Suppressor macrophage treated with lipopolysaccharide for 1 hour (primary cell): ENCODE results near the gene PBX3.

Experiments
- DNase-seq, 3 donors: peaks; one replicate each; pipeline ENCODE4 v3.0.0-alpha.2; 2020 to 2022

The PBX3 gene

GRCh38 chr9:125953314-125954019, 206.3 kb downstream of the PBX3 start:
- no peak for DNase-seq

- DNase-seq: no peak
Measured at GRCh38 chr9:125956102-125956501, 208.9 kb downstream of the PBX3 start.

GRCh38 chr9:125959315-125959714, 212.1 kb downstream of the PBX3 start:
- no peak for DNase-seq

GRCh38 chr9:125959951-125960619, 212.9 kb downstream of the PBX3 start:
- no peak for DNase-seq

DNA sequence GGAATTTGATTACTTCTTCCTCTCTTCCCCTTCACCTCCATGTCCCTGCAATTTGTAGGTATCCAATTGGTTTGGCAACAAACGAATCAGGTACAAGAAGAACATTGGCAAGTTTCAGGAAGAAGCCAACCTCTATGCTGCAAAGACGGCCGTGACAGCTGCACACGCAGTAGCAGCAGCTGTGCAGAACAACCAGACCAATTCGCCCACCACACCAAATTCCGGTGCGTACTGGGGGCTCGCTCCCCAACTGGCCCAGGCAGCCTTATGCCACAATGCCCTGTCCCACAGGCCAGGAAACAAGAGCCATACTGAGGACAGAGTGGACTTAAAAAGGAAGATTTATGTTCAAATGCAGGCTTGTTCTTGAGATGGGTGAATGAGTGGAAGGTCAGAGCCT, 213.5 kb downstream of the PBX3 start:
- no peak for DNase-seq

- DNase-seq: peak; percentile 42 to 49 (median 46)
Measured at GRCh38 chr9:125961072-125961471, 213.9 kb downstream of the PBX3 start.

DNA sequence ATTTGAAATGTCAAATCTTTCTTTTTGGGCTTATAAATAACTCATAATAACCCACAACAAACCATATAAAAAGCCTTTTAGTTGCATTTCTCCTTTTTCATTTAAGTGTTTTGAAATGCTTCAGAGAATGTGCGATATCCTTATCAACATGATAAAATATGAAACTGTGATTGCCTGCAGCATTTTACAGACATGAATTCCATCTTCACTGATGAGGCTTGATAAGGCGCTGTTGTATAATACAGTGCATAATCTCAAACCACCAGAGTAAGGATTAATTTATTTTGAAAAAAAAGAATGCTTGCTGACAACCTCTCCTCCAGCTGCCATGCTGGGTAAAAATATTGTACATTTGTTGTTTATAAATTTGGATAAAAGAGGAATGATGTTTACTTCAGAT, 216.8 kb downstream of the PBX3 start:
- DNase-seq: no peak

GRCh38 chr9:125964702-125965225, 217.6 kb downstream of the PBX3 start:
- no peak for DNase-seq

- DNase-seq: no peak
Measured at GRCh38 chr9:125965477-125965876, 218.3 kb downstream of the PBX3 start.

DNA sequence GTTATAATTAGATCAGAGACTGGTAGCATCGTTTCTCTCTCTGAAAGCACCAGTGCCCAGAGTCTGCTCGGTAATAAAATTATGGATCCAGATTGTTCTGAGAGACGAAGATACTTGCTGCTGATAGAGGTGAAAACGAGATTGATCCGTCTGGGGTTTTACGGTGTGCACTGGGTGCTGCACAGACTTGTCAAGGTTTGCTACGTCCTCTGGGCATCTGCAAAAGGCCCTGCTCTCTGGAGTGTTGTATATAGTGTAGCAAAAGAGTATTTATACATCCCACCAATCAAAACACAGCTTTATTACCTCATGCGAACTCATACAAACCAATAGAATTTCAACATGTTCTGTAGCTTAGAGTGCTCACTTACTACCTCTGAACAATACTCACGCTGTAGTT, 219.3 kb downstream of the PBX3 start:
- no peak for DNase-seq

DNA sequence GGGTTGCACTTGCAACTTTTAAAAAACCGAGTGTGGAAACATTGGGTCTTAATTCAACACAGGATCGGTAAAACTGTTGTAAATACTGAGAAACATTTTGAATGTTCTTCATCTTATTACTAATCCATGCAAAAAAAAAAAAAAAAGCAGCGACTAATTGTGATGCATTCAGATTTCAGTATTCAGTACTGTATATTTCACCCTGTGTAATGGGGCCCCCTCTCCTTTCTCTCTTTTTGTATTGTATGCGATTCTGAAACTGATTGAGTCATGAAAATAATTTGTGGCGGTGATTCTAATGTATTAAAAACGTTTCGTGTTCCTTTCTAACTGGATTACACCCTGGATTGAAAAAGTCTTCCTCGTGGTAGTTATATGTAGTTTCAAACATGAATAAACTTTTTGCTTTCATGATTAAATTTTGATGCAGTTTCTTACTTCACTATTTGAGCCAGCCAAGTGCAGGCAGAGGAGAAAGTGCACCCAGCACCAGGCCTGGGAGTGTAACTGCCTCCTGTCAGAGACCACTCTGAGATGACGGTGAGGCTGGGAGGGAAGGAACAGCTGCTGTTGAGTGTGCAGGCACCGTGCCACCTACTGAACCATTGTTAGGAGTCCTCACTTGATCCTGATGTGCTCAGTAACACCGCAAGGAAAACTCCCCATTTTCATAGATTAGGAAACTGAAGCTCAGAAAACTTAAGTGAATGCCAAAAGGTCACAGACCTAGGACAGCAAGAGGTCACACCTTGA, 220.0 kb downstream of the PBX3 start:
- no peak for DNase-seq

GRCh38 chr9:125968714-125969374, 221.7 kb downstream of the PBX3 start:
- no peak for DNase-seq

GRCh38 chr9:125969462-125969861, 222.3 kb downstream of the PBX3 start:
- no peak for DNase-seq

- no peak for DNase-seq
Measured at GRCh38 chr9:125969868-125970267, 222.7 kb downstream of the PBX3 start.

DNA sequence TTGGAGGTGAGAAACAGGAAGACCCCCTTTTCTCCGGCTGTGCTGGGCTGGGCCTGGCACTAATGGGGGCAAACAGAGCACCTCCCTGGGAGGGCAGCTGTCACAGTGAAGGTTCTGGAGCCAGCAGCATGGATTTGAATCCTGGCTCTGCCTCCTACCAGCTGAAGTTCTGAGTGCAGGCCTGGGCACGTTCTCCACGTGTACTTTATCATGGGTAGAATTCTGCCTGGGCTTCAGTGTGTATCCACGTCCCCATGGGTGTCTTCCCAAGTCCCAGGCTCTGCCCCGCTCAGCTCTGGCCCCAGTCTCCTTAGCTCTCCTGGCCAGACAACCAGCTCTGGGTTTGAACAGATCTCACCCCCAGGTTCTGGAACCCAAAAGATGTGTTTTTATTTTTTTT, 223.2 kb downstream of the PBX3 start:
- DNase-seq: no peak

DNA sequence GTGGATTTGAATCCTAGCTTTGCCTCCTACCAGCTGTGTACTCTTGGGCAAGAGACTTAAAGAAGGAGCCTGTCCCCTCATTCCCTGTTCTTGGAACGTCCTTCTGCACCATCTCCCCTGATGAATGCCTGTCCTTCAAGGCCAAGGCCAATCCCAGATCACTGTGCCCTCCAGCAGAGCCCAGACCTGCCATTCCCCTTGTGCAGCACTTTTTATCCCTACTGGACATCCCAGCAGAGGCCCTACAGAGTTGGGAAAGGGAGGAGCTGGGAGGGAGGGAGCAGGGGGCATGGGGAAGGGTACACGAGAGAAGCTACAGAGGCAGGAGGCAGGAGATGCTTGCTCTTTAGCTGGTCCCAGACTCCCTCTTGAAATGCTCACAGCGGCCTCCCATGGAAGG, 223.9 kb downstream of the PBX3 start:
- no peak for DNase-seq

- DNase-seq: no peak
Measured at GRCh38 chr9:125972012-125972729, 225.0 kb downstream of the PBX3 start.

DNA sequence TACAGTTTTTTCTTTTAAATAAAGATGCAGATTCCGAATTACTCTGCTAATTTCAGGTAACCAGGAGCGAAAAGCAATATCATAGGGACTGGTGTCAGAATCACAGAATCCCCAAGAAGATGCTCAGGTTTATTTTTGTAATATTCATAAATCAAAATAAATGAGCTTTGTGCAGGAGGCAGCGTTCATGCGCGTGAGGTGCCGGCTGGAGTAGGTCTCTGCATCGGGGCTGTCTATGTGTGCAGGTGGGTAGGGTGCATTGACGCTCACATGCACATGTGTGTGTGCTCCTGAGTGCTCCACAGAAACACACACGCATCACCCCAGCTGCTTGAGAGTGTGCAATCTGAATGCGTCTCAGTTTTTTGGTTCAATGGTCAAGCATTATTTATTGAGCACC, 226.4 kb downstream of the PBX3 start:
- DNase-seq: no peak

GRCh38 chr9:125974705-125975104, 227.5 kb downstream of the PBX3 start:
- no peak for DNase-seq

DNA sequence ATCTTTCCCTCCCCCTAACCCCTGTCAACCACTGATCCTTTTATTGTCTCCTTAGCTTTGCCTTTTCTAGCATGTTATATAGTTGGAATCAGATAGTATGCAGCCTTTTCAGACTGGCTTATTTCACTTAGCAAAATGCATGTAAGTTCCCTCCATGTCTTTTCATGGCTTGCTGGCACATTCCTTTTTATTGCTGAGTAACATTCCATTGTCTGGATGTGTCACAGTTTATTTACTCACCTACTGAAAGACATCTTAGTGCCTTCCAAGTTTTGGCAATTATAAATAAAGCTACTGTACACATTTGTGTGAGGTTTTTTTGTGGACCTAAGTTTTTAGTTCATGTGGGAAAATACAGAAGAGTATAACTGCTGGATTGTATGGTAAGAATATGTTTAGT, 230.1 kb downstream of the PBX3 start:
- DNase-seq: no peak

DNA sequence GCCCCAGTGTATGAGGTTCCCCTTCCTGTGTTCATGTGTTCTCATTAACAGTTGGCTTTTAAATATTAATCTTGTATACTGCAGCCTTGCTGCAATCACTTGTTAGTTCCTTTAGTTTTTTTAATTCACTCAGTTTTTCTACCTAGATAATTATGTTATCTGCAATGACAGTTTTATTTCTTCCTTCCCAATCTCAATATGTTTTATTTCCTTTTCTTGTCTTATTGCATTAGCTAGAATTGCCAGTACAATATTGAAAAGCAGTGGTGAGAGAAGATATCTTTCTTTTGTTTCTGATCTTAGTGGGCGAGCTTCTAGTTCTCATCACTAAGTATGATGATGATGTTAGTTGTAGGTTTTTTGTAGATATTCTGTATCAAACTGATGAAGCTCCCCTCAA, 232.2 kb downstream of the PBX3 start:
- no peak for DNase-seq

GRCh38 chr9:125982798-125983406, 235.7 kb downstream of the PBX3 start:
- no peak for DNase-seq
